SK-N-SH treated with all-trans-retinoic acid at 6 μM for 48 hours (cell line): Measurements from ENCODE around the gene CFAP45.

ENCODE experiments used
- ATAC-seq: fragments of 200-7000 bp; cut with Tn5 transposase; 3 replicates; pipeline ENCODE4 v1.9.1; 2020; ENCODE audit warnings: mild to moderate bottlenecking, moderate library complexity
- ARNTL ChIP-seq: fragments of 450-650 bp; formaldehyde crosslinking; IDR thresholded peaks from 2 replicates; pipeline ENCODE4 v1.5.0; 2020; ENCODE audit warnings: low read depth, mild to moderate bottlenecking, moderate library complexity, borderline replicate concordance
- BACH2 ChIP-seq: fragments of 250-450 bp; sonication (Bioruptor Pico); IDR thresholded peaks from 2 replicates; pipeline ENCODE4 v1.9.0; 2021; ENCODE audit warnings: mild to moderate bottlenecking, borderline replicate concordance
- ESRRG ChIP-seq: fragments of 250-450 bp; sonication (Bioruptor Pico); IDR thresholded peaks from 2 replicates; pipeline ENCODE4 v1.6.1; 2021; ENCODE audit warnings: mild to moderate bottlenecking
- ISL1 ChIP-seq: fragments of 250-450 bp; sonication (Bioruptor Pico); IDR thresholded peaks from 2 replicates; pipeline ENCODE4 v2.1.2; 2022; ENCODE audit warnings: mild to moderate bottlenecking, moderate library complexity
- OSR1 ChIP-seq: fragments of 250-450 bp; sonication (Bioruptor Pico); IDR thresholded peaks from 2 replicates; pipeline ENCODE4 v1.8.0; 2022; ENCODE audit warnings: moderate library complexity, mild to moderate bottlenecking, inconsistent platforms
- PPARA ChIP-seq: fragments of 250-450 bp; sonication (Bioruptor Pico); IDR thresholded peaks from 2 replicates; pipeline ENCODE4 v1.5.0; 2020; ENCODE audit warnings: mild to moderate bottlenecking, borderline replicate concordance
- RARB ChIP-seq: fragments of 250-450 bp; sonication (Bioruptor Pico); IDR thresholded peaks from 2 replicates; pipeline ENCODE4 v1.8.0; 2021; ENCODE audit warnings: mild to moderate bottlenecking, moderate library complexity
- TCF4 ChIP-seq: fragments of 250-450 bp; sonication (Bioruptor Pico); IDR thresholded peaks from 2 replicates; pipeline ENCODE4 v1.8.0; 2021; ENCODE audit warnings: mild to moderate bottlenecking, moderate library complexity, borderline replicate concordance
- TOX ChIP-seq: fragments of 250-450 bp; sonication (Bioruptor Pico); IDR thresholded peaks from 2 replicates; pipeline ENCODE4 v1.8.0; 2021; ENCODE audit warnings: mild to moderate bottlenecking, moderate library complexity, borderline replicate concordance
- TSHZ2 ChIP-seq: fragments of 250-450 bp; sonication (Bioruptor Pico); IDR thresholded peaks from 2 replicates; pipeline ENCODE4 v1.5.0; 2020; ENCODE audit warnings: mild to moderate bottlenecking, moderate library complexity
- ZC3H10 ChIP-seq: fragments of 250-450 bp; sonication (Bioruptor Pico); IDR thresholded peaks from 2 replicates; pipeline ENCODE4 v1.5.1; 2021; ENCODE audit warnings: mild to moderate bottlenecking, moderate library complexity
- ZFP3 ChIP-seq: fragments of 250-450 bp; sonication (Bioruptor Pico); IDR thresholded peaks from 2 replicates; pipeline ENCODE4 v1.5.0; 2020; ENCODE audit warnings: mild to moderate bottlenecking, moderate library complexity
- ZFP30 ChIP-seq: fragments of 450-650 bp; formaldehyde crosslinking; IDR thresholded peaks from 2 replicates; pipeline ENCODE4 v1.5.0; 2022; ENCODE audit warnings: mild to moderate bottlenecking, moderate library complexity
- ZNF565 ChIP-seq: fragments of 450-650 bp; formaldehyde crosslinking; conservative IDR thresholded peaks from 2 replicates; pipeline ENCODE4 v1.5.0; 2020; ENCODE audit warnings: low read depth, mild to moderate bottlenecking, moderate library complexity
- ZNF8 ChIP-seq: fragments of 450-650 bp; formaldehyde crosslinking; IDR thresholded peaks from 2 replicates; pipeline ENCODE4 v1.5.0; 2020; ENCODE audit warnings: mild to moderate bottlenecking, moderate library complexity
- TF ChIP-seq, protein P1 (sequence below): fragments of 250-450 bp; sonication (Bioruptor Pico); IDR thresholded peaks from 2 replicates; pipeline ENCODE4 v1.8.0; 2021; ENCODE audit warnings: low read depth, mild to moderate bottlenecking, moderate library complexity, borderline replicate concordance
- TF ChIP-seq, protein P2 (sequence below): fragments of 250-450 bp; sonication (Bioruptor Pico); IDR thresholded peaks from 2 replicates; pipeline ENCODE4 v1.5.1; 2021; ENCODE audit warnings: mild to moderate bottlenecking, moderate library complexity
- TF ChIP-seq, protein P3 (sequence below): fragments of 250-450 bp; sonication (Bioruptor Pico); IDR thresholded peaks from 2 replicates; pipeline ENCODE4 v1.8.0; 2020; ENCODE audit warnings: mild to moderate bottlenecking, moderate library complexity, borderline replicate concordance

The CFAP45 gene

DNA sequence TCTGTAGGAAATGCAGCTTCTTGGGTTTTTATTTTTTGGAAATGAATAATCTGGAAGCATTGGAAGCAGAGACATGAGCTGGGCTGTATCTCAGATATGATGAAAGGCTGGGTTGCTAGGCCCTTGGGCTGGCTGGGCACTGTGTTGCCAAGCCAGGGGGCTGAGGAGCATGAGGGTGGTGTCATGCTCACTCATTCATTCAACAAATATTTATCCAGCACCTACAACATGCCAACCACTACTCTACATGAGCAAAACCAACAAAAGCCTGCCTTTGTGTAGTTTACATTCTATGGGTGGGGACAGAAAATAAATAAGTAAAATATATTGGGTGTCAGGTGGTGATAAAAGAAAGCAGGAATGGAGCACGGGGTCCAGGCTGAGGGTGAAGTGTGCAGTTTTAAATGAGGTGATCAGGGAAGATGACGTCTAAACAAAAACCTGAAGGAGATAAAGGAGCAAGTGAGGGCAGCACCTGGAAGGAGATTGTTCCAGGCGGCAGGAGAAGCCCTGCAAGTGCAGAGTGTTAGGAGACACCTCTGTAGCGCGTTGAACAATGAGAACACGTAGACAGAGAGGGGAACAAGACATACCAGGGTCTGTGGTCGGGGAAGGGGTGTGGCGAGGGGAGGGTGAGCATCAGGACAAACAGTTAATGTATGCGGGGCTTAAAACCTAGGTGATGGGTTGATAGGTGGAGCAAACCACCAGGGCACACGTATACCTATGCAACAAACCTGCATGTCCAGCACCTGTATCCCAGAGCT, 14.5 kb upstream of the CFAP45 start:
- TF ChIP-seq, protein P1, sequence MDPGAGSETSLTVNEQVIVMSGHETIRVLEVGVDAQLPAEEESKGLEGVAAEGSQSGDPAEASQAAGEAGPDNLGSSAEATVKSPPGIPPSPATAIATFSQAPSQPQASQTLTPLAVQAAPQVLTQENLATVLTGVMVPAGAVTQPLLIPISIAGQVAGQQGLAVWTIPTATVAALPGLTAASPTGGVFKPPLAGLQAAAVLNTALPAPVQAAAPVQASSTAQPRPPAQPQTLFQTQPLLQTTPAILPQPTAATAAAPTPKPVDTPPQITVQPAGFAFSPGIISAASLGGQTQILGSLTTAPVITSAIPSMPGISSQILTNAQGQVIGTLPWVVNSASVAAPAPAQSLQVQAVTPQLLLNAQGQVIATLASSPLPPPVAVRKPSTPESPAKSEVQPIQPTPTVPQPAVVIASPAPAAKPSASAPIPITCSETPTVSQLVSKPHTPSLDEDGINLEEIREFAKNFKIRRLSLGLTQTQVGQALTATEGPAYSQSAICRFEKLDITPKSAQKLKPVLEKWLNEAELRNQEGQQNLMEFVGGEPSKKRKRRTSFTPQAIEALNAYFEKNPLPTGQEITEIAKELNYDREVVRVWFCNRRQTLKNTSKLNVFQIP (CRISPR knock-in tag), result no peak
- TF ChIP-seq ARNTL (CRISPR knock-in tag), result no peak
- TF ChIP-seq TCF4 (CRISPR knock-in tag), result no peak
- no peak for TF ChIP-seq ZC3H10 (CRISPR knock-in tag)
- no peak for TF ChIP-seq OSR1 (CRISPR knock-in tag)
- TF ChIP-seq, protein P2, sequence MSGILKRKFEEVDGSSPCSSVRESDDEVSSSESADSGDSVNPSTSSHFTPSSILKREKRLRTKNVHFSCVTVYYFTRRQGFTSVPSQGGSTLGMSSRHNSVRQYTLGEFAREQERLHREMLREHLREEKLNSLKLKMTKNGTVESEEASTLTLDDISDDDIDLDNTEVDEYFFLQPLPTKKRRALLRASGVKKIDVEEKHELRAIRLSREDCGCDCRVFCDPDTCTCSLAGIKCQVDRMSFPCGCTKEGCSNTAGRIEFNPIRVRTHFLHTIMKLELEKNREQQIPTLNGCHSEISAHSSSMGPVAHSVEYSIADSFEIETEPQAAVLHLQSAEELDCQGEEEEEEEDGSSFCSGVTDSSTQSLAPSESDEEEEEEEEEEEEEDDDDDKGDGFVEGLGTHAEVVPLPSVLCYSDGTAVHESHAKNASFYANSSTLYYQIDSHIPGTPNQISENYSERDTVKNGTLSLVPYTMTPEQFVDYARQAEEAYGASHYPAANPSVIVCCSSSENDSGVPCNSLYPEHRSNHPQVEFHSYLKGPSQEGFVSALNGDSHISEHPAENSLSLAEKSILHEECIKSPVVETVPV (CRISPR knock-in tag), result no peak
- no peak for TF ChIP-seq ZFP30 (CRISPR knock-in tag)
- no peak for TF ChIP-seq RARB (CRISPR knock-in tag)
- TF ChIP-seq ZNF565 (CRISPR knock-in tag), result no peak
- TF ChIP-seq, protein P3, sequence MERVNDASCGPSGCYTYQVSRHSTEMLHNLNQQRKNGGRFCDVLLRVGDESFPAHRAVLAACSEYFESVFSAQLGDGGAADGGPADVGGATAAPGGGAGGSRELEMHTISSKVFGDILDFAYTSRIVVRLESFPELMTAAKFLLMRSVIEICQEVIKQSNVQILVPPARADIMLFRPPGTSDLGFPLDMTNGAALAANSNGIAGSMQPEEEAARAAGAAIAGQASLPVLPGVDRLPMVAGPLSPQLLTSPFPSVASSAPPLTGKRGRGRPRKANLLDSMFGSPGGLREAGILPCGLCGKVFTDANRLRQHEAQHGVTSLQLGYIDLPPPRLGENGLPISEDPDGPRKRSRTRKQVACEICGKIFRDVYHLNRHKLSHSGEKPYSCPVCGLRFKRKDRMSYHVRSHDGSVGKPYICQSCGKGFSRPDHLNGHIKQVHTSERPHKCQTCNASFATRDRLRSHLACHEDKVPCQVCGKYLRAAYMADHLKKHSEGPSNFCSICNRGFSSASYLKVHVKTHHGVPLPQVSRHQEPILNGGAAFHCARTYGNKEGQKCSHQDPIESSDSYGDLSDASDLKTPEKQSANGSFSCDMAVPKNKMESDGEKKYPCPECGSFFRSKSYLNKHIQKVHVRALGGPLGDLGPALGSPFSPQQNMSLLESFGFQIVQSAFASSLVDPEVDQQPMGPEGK (CRISPR knock-in tag), result no peak
- no peak for ATAC-seq

DNA sequence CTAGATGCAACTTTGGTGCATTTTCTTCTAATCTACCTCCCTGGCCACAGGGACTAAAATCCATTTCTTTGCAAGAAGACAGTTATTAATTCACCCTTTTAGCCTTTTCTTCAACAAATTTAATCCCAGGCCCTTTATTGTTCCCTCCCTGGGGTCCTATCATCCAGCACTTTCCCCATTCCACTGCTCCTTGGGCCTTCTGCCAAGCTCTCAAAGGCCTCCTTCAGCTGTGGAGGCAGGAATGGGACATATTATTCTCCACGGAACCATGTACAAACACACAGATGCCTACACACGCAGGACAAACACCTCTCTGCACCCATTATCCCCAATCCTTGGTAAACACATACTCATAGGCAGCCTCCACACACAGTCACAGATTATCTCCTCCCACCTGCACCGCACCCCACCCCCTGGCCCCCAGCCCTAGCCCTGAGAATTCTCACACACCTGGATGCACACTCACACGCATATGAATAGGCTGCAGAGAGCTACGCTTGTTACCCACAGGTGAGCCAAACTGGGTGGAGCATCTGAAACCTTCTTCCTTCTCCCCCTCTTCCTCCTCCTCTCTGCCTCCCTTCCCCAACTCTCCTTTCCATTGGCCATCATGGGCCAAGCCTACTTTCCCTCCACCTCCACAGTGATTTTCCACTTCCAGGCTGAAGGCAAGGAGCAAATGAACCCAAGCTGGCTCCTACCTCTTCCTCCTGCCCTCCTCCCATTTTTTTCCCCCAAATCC, 13.7 kb upstream of the CFAP45 start:
- TF ChIP-seq, protein P1 (CRISPR knock-in tag), result no peak
- TF ChIP-seq BACH2, result no peak
- TF ChIP-seq, all 23 proteins: peak for 0
- no peak for ATAC-seq

- no peak for ATAC-seq
- no peak for TF ChIP-seq ISL1 (CRISPR knock-in tag)
These were observed 11.5 kb upstream of the CFAP45 start for GRCh38 chr1:159911326-159912070.

GRCh38 chr1:159908031-159908940, 8.3 kb upstream of the CFAP45 start:
- no peak for ATAC-seq
- TF ChIP-seq ISL1 (CRISPR knock-in tag) (no peak), OSR1 (CRISPR knock-in tag) (no peak), ZFP3 (CRISPR knock-in tag) (no peak), BACH2 (no peak), TOX (CRISPR knock-in tag) (no peak), ZNF8 (CRISPR knock-in tag) (no peak), TSHZ2 (CRISPR knock-in tag) (no peak), PPARA (no peak), ESRRG (CRISPR knock-in tag) (no peak), ZNF565 (CRISPR knock-in tag) (no peak)
- TF ChIP-seq, protein P3 (CRISPR knock-in tag), result no peak
